Right lung (tissue), 5 donors: ENCODE data around the gene STMN3. TPM values are rescaled to one million over a fixed set of nuclear protein-coding genes. Genes with fewer than 3 reads are reported as not detected.

Source experiments
- DNase-seq, 2 donors: peaks; one replicate each; pipeline ENCODE4 v3.0.0-alpha.2; 2013
- polyA plus RNA-seq, 5 donors: library from polyadenylated mRNA; unstranded; fragments of 120-200 nt; gene quantifications; one replicate each; pipeline versions ENCODE4 v1.2.1 to v1.2.3, GENCODE V29; 2013; ENCODE audit warnings: inconsistent platforms in 1 of 5, low replicate concordance in 1 of 5; ENCODE audit not compliant: insufficient read length in 5 of 5, insufficient read depth in 1 of 5

STMN3 gene
- polyA plus RNA-seq, 5 donors = 25.4 to 56.9 (median 37.5) TPM

DNA sequence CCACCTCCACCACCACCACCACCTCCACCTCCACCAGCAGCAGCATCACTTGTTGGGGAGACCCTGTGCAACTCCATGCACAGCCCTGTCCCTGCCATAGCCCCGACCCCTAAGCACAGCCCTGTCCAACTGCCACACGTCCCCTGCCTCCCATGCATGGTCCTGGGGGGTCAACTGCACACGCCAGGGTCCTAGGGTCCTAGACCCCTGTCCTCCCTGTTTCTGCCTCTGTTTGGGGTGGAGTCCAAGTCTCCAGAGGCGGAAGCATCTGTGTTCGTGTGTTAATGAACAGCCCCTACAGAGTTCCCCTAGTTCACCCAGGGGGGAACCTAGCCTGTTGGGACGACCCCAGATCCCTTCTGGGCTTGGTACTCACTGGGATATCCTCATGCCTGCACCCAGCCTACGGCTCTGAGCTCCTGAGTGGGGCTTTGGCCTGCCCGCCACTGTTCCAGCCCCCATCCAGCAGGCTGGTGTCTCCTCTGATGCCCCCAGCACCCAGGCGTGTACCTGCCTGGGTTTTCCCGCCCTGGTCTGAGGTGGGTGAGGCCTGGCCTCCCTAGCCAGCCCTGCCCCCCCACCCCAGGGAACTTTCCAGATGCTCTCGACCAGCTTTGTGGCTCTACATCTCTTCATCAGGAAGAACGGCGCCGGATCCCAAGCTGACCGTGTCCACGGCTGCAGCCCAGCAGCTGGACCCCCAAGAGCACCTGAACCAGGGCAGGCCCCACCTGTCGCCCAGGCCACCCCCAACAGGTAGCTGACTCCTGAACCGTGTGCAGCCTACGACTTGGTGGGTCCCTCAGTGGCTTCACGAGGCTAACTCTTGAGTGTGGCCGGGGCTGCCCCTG is 40.7 kb upstream of the STMN3 start:
- no peak for DNase-seq

DNA sequence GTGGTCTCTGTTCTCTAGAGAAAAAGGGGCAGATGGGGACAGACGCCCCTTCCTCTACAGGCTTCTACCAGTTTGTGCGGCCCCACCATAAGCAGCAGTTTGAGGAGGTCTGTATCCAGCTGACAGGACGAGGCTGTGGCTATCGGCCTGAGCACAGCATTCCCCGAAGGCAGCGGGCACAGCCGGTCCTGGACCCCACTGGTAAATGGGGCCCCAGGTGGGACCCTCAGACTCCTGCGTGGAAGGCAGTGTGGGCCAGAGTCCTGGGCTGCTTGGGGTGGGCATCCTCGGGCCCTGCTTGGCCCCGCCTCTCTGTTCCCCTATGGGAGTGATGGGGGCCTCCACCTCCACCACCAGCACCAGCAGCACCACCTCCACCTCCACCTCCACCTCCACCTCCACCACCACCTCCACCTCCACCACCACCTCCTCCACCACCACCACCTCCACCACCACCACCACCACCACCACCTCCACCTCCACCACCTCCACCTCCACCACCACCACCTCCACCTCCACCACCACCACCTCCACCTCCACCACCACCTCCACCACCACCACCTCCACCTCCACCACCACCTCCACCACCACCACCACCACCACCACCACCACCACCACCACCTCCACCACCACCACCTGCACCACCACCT is 40.0 kb upstream of the STMN3 start:
- DNase-seq = no peak

DNA sequence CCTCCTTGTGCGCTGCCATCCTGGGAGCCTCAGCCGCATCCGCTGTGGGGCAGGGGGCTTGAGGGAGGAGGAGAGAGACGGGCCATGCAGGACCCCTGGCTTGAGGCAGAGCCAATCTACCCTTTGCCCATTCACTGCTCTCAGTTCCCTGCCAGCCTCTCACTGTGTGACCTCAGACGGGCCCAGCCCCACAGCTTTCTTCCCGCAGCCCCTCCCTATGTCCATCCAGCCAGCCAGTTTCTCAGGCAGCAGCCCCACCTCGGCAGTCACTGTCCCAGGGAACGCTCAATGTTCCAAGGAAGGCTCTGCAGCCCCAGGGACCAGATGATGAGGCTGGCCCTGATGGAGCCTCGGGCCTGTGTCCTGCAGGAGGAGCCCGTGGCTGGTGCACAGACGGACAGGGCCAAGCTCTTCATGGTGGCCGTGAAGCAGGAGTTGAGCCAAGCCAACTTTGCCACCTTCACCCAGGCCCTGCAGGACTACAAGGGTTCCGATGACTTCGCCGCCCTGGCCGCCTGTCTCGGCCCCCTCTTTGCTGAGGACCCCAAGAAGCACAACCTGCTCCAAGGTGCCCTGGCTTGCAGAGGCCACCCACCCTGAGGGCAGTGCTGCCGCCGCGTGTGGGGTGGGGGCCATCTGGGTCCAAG is 39.3 kb upstream of the STMN3 start:
- no peak for DNase-seq

DNA sequence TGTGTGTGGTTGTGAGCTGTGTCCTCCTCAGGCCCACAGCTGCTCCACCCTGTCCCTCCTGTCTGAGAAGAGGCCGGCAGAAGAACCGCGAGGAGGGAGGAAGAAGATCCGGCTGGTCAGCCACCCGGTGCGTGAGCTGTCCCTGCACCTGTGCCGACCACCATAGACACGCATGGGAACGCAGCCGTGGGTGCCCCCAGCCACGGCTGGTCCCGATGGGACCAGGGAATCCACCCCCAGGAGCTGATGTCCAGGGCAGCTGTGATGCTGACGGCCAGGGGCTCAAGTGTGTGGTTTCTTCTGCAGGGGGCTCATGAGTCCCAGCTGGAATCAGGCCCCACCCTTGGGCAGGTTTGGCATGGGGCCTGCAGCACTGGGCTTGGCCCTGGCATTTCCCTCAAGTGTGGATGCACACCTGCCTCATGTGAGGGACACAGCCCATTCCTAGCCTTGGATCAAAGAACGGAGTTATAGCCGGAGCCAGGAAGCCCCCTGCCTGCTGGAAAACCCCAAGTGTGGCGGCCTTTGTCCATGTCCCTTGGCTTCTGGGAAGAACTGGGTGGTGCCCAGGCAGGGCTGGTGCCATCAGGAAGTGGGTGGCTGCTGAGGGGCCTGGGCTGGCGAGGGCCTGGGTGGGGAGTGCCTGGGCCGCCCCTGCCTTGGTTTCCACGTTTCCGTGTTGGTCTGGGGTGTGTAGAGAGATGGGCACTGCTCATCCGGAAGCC is 38.6 kb upstream of the STMN3 start:
- DNase-seq = no peak

DNA sequence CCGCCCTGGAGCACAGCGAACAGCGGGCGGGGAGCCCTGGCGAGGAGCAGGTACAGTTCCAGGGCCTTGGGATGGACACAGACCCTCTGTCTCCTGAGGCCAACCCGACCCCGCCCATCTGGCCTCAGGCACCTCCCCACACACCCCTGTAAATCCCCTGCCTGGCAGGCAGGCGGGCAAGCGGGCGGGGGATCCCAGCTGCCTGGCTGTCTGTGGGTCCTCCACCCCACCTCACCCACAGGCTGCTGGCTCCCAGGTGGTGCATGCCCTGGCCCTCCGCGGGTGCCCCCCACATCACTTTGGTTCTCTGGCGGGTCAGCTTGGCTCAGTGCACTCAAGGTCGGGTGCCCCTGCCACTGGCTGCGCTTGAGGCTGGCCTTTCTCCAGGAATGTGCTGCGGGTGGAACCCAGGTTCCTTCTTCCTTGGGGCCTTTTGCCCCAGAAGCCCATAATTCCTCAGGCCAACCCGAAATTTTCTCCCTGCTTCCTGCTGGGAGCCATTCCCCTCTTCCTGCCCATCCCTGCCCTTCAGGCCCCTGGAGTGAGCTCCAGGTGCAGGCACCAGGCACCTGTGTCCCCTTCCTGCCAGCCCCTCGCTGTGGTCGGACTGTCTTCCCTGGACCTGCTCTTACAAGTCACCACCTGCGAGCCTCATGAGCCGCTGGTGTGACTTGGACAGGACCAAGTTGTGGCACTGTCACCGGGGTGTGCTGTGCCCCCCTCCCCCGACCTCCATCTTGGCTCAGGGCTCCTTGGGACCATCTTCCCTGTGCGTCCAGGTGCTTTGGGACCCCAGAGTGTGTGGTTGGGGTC is 37.9 kb upstream of the STMN3 start:
- no peak for DNase-seq

DNA sequence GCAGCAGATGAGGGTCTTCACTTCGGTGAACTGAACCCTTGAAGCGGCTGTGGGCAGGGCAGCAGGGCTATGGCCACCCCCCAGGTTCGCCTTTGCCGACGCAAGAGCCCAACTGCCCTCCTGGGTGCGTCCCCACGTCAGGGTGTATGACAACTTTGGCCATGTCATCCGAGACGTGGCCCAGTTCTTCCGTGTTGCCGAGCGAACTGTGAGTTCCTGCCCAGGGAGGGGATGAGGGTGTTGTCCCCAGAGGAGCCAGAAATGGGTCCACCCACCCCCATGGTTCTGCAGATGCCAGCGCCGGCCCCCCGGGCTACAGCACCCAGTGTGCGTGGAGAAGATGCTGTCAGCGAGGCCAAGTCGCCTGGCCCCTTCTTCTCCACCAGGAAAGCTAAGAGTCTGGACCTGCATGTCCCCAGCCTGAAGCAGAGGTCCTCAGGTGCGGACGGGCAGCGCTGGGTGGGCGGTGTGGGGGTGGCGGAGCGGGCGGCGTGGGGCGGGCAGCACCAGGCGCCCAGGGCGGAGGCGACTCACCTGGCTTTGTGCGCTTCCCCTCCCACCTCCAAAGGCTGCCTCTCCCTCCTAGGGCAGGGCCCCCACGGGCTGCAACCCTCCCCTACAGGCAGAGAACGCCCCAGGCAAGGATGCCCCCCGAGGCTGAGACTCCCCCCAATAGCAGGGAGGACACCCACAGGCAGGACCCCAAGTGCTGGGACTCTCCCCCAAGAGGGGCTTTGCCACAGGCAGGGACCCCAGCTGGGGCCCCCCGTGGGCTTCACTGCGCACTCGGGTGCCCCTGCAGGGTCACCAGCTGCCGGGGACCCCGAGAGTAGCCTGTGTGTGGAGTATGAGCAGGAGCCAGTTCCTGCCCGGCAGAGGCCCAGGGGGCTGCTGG is 37.0 kb upstream of the STMN3 start:
- no peak for DNase-seq

DNA sequence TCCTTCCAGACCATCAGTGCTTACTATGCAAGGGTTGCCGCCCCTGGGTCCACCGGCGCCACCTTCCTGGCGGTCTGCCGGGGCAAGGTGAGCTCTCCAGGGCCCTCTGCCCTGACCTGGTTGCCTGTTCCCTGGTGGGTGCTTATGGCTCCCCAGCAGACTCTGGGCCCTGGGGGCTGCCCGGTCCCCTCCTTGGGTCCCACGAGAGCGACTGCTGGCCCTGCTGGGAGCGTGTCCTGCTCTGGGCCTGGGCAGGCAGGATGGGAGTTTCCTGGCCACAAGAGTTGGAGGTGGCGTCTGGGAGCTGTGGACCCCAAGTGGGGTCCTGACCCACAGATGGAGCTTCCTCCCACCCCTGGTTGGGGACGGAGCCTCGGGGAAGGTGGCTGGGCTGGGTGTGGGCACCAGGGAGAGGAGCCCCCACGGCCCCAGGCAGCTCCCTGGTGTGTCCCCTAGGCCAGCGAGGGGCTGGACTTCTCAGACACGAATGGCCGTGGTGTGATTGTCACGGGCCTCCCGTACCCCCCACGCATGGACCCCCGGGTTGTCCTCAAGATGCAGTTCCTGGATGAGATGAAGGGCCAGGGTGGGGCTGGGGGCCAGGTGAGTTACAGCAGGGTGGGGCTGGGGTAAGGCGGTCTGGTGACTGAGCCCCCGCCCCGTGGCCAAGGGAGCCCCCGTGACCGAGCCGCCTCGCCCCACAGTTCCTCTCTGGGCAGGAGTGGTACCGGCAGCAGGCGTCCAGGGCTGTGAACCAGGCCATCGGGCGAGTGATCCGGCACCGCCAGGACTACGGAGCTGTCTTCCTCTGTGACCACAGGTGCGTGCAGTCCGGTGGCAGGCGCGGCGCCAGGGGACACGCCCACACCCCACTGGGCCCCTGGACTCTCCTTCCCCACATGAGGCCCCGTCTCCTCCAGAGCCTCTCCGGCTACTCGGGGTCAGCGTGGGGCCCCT is 36.1 kb upstream of the STMN3 start:
- no peak for DNase-seq

DNA sequence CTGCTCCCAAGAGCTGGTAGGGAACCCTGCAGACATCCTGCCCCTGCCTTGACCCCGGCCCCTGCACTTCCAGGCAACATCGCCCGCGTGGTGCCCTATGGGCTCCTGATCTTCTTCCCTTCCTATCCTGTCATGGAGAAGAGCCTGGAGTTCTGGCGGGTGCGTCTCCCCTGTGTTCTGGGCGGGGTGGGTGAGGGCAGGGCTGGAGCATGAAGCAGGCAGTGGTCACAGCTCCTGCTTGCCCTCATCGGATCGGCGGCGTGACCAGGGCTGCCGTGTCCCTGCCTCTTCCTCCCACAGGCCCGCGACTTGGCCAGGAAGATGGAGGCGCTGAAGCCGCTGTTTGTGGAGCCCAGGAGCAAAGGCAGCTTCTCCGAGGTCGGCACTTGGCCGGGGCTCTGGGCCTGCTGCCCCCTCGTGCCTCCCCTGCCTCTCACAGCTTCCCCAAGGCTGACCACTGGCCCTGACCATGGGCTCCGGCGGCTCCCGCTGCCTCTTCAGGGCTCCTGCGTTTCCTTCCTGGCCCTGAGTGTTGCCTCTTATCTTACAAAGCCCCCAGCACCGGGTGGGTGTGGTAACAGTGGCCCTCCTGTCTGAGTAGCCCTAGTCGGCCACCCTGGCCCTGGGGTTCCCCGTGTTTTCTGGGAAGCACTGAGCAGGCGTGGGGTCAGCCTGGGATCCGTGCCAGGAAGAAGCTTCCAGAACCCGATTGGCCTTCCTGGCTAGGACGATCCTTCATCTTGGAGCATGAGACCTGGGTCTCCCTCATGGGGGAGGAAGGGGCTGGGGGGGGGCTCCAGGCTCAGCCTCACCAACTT is 35.2 kb upstream of the STMN3 start:
- no peak for DNase-seq

DNA sequence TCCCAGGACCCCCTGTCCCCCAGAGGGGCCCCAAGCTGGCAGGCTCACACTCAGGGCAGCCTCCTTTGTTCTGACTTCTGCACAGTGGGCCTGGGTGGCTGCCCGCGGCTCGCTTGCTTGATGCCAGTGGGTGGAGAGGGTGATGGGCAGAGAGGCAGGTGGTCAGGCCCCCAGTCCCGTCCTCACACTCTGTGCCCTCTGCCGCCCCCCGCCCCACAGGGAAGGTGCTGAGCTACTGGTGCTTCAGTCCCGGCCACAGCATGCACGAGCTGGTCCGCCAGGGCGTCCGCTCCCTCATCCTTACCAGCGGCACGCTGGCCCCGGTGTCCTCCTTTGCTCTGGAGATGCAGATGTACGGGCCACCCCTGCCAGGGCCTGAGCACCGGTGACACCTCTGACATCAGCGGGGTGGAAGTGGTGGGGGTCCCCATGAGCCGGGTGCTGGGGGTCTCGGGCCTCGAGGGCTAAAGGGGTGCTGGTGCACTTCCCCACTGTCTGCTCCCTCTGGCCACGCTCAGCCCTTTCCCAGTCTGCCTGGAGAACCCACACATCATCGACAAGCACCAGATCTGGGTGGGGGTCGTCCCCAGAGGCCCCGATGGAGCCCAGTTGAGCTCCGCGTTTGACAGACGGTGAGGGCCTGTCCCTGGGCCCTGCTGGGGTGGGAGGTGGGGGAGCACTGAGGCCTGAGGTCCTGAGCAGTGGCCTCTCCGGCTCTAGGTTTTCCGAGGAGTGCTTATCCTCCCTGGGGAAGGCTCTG is 34.4 kb upstream of the STMN3 start:
- no peak for DNase-seq

DNA sequence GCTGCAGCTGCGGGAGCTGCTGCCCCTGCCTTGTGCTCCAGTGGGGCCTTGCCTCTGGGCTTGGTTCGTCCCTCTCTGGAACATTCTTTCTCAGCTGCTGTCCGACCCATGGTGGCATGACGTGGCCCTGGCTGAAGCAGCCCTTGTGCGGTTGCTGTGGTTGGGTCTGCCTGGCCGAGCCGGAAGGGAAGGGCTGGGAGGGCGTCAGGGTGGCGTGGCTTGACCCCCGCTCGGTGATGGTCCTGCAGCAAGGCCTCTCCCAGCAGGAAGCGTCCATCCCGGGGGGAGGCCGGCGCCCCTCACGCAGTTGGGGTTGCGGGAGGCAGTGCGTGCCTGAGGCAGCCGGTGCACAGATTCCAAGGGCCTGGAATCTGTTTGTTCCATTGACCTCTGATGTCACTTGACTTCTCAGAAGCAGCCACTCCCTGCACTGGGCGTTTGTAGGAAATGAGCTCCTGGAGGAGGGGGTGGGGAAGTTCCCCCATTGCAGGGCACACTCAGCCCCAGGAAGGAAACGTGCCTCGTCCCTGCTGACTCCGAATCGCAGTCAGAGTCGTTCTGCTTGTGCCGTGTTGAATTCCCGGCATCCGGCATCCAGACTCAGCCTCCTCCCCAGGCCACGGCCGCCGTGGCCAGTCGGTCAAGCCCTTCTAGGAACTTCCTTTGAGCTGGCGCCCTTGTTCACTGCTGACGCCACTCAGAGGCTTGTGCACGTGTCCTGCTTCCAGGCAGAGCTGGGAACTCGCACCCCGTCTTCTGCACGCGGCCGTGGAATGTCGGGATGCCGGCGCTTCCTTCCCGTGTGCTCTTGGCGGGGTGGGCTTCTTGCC is 33.5 kb upstream of the STMN3 start:
- no peak for DNase-seq

DNA sequence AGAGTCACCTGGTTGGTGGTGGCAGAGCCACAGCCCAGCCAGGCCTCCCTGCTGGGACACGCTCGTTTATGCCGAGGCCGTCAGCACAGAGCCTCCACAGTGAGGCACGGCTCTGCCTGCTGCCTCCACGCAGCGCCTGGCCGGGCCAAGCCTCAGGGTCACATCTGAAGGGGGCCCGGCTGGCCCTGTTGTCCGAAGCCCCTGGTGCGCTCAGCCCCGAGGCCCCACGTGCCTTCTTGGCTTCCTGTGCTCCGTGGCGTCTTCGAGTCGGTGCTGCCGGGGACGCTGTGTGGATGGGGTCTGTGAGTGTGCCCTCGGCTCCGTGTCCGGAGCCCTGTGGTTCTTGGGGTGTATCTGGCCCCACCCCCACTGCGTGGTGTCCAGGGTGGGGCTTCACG is 32.9 kb upstream of the STMN3 start:
- DNase-seq = no peak

DNA sequence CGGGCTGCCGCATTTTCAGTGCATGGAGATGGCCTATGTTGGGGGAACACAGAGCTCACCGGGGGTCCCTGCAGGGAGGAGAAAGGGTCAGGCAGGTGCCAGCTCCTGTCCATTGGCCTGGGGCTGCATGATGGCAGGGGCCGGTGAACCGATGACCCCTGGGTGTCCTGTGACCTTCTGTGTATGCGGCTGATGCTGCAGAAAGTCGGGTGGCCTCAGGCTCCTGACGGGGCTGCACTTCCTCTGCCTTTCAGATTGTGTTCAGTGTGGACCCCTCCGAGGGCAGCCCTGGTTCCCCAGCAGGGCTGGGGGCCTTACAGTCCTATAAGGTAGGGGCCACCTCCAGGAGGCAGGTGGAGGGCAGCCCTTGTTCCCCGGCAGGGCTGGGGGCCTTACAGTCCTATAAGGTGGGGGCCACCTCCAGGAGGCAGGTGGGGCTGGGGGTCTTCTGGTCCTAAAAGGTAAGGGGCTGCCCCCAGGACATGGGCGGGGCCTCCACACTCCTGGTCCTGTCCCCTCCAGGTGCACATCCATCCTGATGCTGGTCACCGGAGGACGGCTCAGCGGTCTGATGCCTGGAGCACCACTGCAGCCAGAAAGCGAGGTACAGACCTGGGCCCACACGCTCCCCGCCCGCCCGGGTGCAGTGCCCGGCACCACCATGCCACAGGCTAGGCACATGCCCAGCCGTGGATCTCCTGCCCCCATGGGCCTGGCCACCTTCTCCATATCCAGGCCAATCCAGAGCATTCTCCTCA is 32.2 kb upstream of the STMN3 start:
- DNase-seq = no peak

DNA sequence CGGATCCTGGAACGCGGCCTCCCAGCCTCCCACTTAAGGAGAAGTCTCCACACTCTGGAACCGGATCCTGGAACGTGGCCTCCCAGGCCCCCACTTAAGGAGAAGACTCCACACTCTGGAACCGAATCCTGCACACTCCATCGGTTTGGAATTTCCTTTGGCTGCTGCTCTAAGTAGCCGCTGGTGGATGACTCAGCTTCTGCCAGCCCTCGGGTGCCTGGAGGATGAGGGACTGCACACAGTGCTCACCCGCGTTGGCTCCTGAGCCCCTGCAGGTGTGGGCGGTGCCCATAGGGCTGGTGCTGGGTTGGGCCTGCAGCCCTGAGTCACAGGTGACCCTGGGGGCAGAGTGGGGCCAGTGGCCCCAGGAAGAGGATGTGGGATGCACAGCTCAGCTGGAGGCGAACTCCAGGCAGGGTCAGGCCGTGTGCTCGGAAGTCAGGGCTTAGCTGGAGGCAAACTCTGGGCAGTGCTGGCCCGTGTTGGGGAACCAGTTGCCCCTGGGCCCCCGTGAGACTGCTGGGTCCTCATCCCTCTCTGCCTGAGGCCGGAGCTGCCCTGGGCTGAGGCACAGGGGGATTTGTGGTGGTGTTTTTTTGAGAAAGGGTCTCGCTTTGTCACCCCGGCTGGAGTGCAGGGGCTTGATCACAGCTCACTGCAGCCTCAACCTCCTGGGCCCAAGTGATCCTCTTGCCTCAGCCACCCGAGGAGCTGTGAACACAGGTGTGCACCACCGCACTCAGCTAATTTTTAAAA is 29.3 kb upstream of the STMN3 start:
- DNase-seq = no peak

DNA sequence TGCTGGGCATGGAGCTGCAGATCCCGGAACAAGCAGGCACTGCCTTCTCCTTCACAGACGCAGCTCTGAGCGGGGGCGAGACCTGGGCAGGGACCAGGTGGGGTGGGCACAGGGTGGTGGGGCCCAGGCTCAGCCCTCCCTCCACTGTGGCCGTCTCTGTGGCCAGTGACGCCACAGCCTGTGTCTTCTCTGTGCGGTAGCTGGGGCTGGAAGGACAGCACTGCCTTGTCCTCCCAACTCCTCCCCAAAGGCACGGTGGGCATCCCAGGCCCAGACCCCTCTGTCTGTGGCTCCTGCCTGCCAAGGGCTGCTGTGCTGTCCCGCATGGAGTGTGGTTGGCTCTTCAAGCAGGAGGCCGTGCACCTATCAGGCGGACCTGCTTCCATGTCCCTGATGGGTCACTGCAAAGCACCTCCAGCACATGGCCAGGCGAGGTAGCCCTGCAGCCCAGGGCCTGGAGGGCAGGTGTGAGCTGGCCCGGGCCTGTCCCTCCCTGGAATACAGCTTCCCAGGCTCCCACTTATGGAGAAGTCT is 28.5 kb upstream of the STMN3 start:
- DNase-seq = no peak
